ENCODE results near the gene ALAD. TPM values are rescaled to one million over a fixed set of nuclear protein-coding genes. Genes with fewer than 3 reads are reported as not detected.

The ALAD gene
- total RNA-seq, 1 experiment from 2014 or later: 21.0 TPM

GRCh38 chr9:113393281-113393680 lies 7.8 kb downstream of the ALAD start:
- no peaks in the 10 kb centered on the region for H4K20me1 ChIP-seq (ENCODE audit: insufficient read depth, low read depth, low read length)

GRCh38 chr9:113391917-113392316 lies 9.2 kb downstream of the ALAD start:
- Histone ChIP-seq H3K4me2 (ENCODE audit: low read depth, low read length, poor library complexity, severe bottlenecking) (no peak overlapping the region), H2AFZ (ENCODE audit: low read length) (no peak overlapping the region), H3K4me3 (ENCODE audit: low read length) (no peak overlapping the region), H3K27me3 (ENCODE audit: low read length) (no peaks in the 10 kb centered on the region), H3K36me3 (ENCODE audit: insufficient read depth, low read length) (peaks cover 6% of the 10 kb centered on the region; the same call in 1 of the 2 replicates), H3K79me2 (ENCODE audit: low read length) (no peaks in the 10 kb centered on the region), H3K9me3 (ENCODE audit: low read length) (no peaks in the 10 kb centered on the region), H3K9ac (ENCODE audit: low read length) (no peak overlapping the region), H3K27ac (ENCODE audit: low read length) (no peak overlapping the region), H3K4me1 (ENCODE audit: low read length) (no peaks in the 10 kb centered on the region), H3K9me2 (replicated peaks; ENCODE audit: insufficient read depth, low read length) (no peaks in the 10 kb centered on the region), H4K20me1 (ENCODE audit: insufficient read depth, low read depth, low read length) (no peaks in the 10 kb centered on the region)
- DNase-seq: no peak

More at GRCh38 chr9:113393281-113393680, 7.8 kb downstream of the ALAD start:
- no peaks in the 10 kb centered on the region for H3K27me3 ChIP-seq (ENCODE audit: low read length)
- H3K9ac ChIP-seq (ENCODE audit: low read length): no peak overlapping the region
- no peaks in the 10 kb centered on the region for H3K9me2 ChIP-seq (replicated peaks; ENCODE audit: insufficient read depth, low read length)
- no peak overlapping the region for H3K4me3 ChIP-seq (ENCODE audit: low read length)
- no peak for DNase-seq
- H2AFZ ChIP-seq (ENCODE audit: low read length): no peak overlapping the region
- H3K4me2 ChIP-seq (ENCODE audit: low read depth, low read length, poor library complexity, severe bottlenecking): no peak overlapping the region
- H3K9me3 ChIP-seq (ENCODE audit: low read length): no peaks in the 10 kb centered on the region
- H3K4me1 ChIP-seq (ENCODE audit: low read length): no peaks in the 10 kb centered on the region
- 0 out of 2 replicates have a peak, but pooled peaks cover 2% of the 10 kb centered on the region for H3K36me3 ChIP-seq (ENCODE audit: insufficient read depth, low read length)
- no peak overlapping the region for H3K27ac ChIP-seq (ENCODE audit: low read length)
- H3K79me2 ChIP-seq (ENCODE audit: low read length): peaks cover 4% of the 10 kb centered on the region; the same call in 1 of the 2 replicates

- no peaks in the 10 kb centered on the region for H3K4me1 ChIP-seq (ENCODE audit: low read length)
- no peak overlapping the region for H2AFZ ChIP-seq (ENCODE audit: low read length)
- H3K79me2 ChIP-seq (ENCODE audit: low read length): no peaks in the 10 kb centered on the region
- no peak for DNase-seq
- H3K9me3 ChIP-seq (ENCODE audit: low read length): no peaks in the 10 kb centered on the region
- no peak overlapping the region for H3K4me3 ChIP-seq (ENCODE audit: low read length)
- no peak overlapping the region for H3K9ac ChIP-seq (ENCODE audit: low read length)
- H3K27ac ChIP-seq (ENCODE audit: low read length): no peak overlapping the region
- no peak overlapping the region for H3K4me2 ChIP-seq (ENCODE audit: low read depth, low read length, poor library complexity, severe bottlenecking)
- H3K36me3 ChIP-seq (ENCODE audit: insufficient read depth, low read length): peaks cover 6% of the 10 kb centered on the region; the same call in 1 of the 2 replicates
- no peaks in the 10 kb centered on the region for H4K20me1 ChIP-seq (ENCODE audit: insufficient read depth, low read depth, low read length)
- H3K27me3 ChIP-seq (ENCODE audit: low read length): no peaks in the 10 kb centered on the region
- H3K9me2 ChIP-seq (replicated peaks; ENCODE audit: insufficient read depth, low read length): no peaks in the 10 kb centered on the region
Measured at GRCh38 chr9:113390192-113390960, 10.7 kb downstream of the ALAD start.

- Histone ChIP-seq H3K4me3 (ENCODE audit: low read length) (no peak overlapping the region), H4K20me1 (ENCODE audit: insufficient read depth, low read depth, low read length) (no peaks in the 10 kb centered on the region)
Measured at GRCh38 chr9:113389451-113389850, 11.6 kb downstream of the ALAD start.

GRCh38 chr9:113388833-113389232 lies 12.3 kb downstream of the ALAD start:
- H3K36me3 ChIP-seq (ENCODE audit: insufficient read depth, low read length): peaks cover 6% of the 10 kb centered on the region; the same call in 1 of the 2 replicates

More at GRCh38 chr9:113389451-113389850, 11.6 kb downstream of the ALAD start:
- Histone ChIP-seq H3K27ac (ENCODE audit: low read length) (no peak overlapping the region), H3K36me3 (ENCODE audit: insufficient read depth, low read length) (peaks cover 6% of the 10 kb centered on the region; the same call in 1 of the 2 replicates), H2AFZ (ENCODE audit: low read length) (no peak overlapping the region), H3K9me3 (ENCODE audit: low read length) (no peaks in the 10 kb centered on the region), H3K79me2 (ENCODE audit: low read length) (no peaks in the 10 kb centered on the region), H3K4me2 (ENCODE audit: low read depth, low read length, poor library complexity, severe bottlenecking) (no peak overlapping the region), H3K4me1 (ENCODE audit: low read length) (no peaks in the 10 kb centered on the region), H3K9me2 (replicated peaks; ENCODE audit: insufficient read depth, low read length) (no peaks in the 10 kb centered on the region), H3K27me3 (ENCODE audit: low read length) (no peaks in the 10 kb centered on the region), H3K9ac (ENCODE audit: low read length) (no peak overlapping the region)
- no peak for DNase-seq

GRCh38 chr9:113387560-113388230 lies 13.4 kb downstream of the ALAD start:
- Histone ChIP-seq H3K4me1 (ENCODE audit: low read length) (no peaks in the 10 kb centered on the region), H3K36me3 (ENCODE audit: insufficient read depth, low read length) (peaks cover 6% of the 10 kb centered on the region; the same call in 1 of the 2 replicates), H3K9ac (ENCODE audit: low read length) (no peak overlapping the region)

More at GRCh38 chr9:113388833-113389232, 12.3 kb downstream of the ALAD start:
- Histone ChIP-seq H2AFZ (ENCODE audit: low read length) (no peak overlapping the region), H3K4me2 (ENCODE audit: low read depth, low read length, poor library complexity, severe bottlenecking) (no peak overlapping the region), H3K9ac (ENCODE audit: low read length) (no peak overlapping the region), H4K20me1 (ENCODE audit: insufficient read depth, low read depth, low read length) (no peaks in the 10 kb centered on the region), H3K79me2 (ENCODE audit: low read length) (no peaks in the 10 kb centered on the region), H3K27me3 (ENCODE audit: low read length) (no peaks in the 10 kb centered on the region), H3K4me3 (ENCODE audit: low read length) (no peak overlapping the region), H3K9me2 (replicated peaks; ENCODE audit: insufficient read depth, low read length) (no peaks in the 10 kb centered on the region), H3K9me3 (ENCODE audit: low read length) (no peaks in the 10 kb centered on the region), H3K4me1 (ENCODE audit: low read length) (no peaks in the 10 kb centered on the region), H3K27ac (ENCODE audit: low read length) (no peak overlapping the region)
- no peak for DNase-seq

GRCh38 chr9:113386571-113387393 lies 14.3 kb downstream of the ALAD start:
- H3K4me1 ChIP-seq (ENCODE audit: low read length): no peaks in the 10 kb centered on the region
- H3K4me3 ChIP-seq (ENCODE audit: low read length): no peak overlapping the region
- H3K36me3 ChIP-seq (ENCODE audit: insufficient read depth, low read length): peaks cover 6% of the 10 kb centered on the region; the same call in 1 of the 2 replicates
- no peaks in the 10 kb centered on the region for H3K27me3 ChIP-seq (ENCODE audit: low read length)
- no peak overlapping the region for H2AFZ ChIP-seq (ENCODE audit: low read length)
- no peaks in the 10 kb centered on the region for H4K20me1 ChIP-seq (ENCODE audit: insufficient read depth, low read depth, low read length)
- H3K9me2 ChIP-seq (replicated peaks; ENCODE audit: insufficient read depth, low read length): no peaks in the 10 kb centered on the region
- no peak overlapping the region for H3K4me2 ChIP-seq (ENCODE audit: low read depth, low read length, poor library complexity, severe bottlenecking)
- no peak overlapping the region for H3K27ac ChIP-seq (ENCODE audit: low read length)
- no peak for DNase-seq
- H3K9ac ChIP-seq (ENCODE audit: low read length): no peak overlapping the region
- H3K9me3 ChIP-seq (ENCODE audit: low read length): no peaks in the 10 kb centered on the region
- no peaks in the 10 kb centered on the region for H3K79me2 ChIP-seq (ENCODE audit: low read length)

More at GRCh38 chr9:113387560-113388230, 13.4 kb downstream of the ALAD start:
- no peak overlapping the region for H3K4me3 ChIP-seq (ENCODE audit: low read length)
- no peaks in the 10 kb centered on the region for H3K27me3 ChIP-seq (ENCODE audit: low read length)
- no peak overlapping the region for H2AFZ ChIP-seq (ENCODE audit: low read length)
- no peaks in the 10 kb centered on the region for H3K79me2 ChIP-seq (ENCODE audit: low read length)
- H3K9me2 ChIP-seq (replicated peaks; ENCODE audit: insufficient read depth, low read length): no peaks in the 10 kb centered on the region
- DNase-seq: no peak
- no peak overlapping the region for H3K4me2 ChIP-seq (ENCODE audit: low read depth, low read length, poor library complexity, severe bottlenecking)
- H4K20me1 ChIP-seq (ENCODE audit: insufficient read depth, low read depth, low read length): no peaks in the 10 kb centered on the region
- no peaks in the 10 kb centered on the region for H3K9me3 ChIP-seq (ENCODE audit: low read length)
- no peak overlapping the region for H3K27ac ChIP-seq (ENCODE audit: low read length)
